Ascending aorta (tissue), 2 donors: ENCODE results near the gene KLF7. TPM values are rescaled to one million over a fixed set of nuclear protein-coding genes. Genes with fewer than 3 reads are reported as not detected.

Source experiments
- DNase-seq, 2 donors: peaks; one replicate each; pipeline ENCODE4 v3.0.0-alpha.2; 2019; ENCODE audit warnings: low spot score in 2 of 2
- H3K27ac ChIP-seq, 2 donors: fragments of 200-600 bp; sonication (generic); one replicate each; pipeline ENCODE4 v1.5.1; 2016 to 2017; ENCODE audit warnings: mild to moderate bottlenecking in 1 of 2
- H3K27me3 ChIP-seq: fragments of 200-600 bp; sonication (generic); one replicate; pipeline ENCODE4 v1.5.1; 2017
- H3K36me3 ChIP-seq, 2 donors: fragments of 200-600 bp; sonication (generic); one replicate each; pipeline ENCODE4 v1.5.1; 2016
- H3K4me1 ChIP-seq, 2 donors: fragments of 200-600 bp; sonication (generic); one replicate each; pipeline ENCODE4 v1.5.1; 2016 to 2017; ENCODE audit warnings: mild to moderate bottlenecking in 1 of 2
- H3K4me3 ChIP-seq, 2 donors: fragments of 200-600 bp; sonication (generic); one replicate each; pipeline ENCODE4 v1.5.1; 2016 to 2017; ENCODE audit warnings: mild to moderate bottlenecking in 1 of 2
- H3K9me3 ChIP-seq, 2 donors: fragments of 200-600 bp; sonication (generic); one replicate each; pipeline ENCODE4 v1.5.1; 2016
- CTCF ChIP-seq, 3 experiments: fragments of 200-600 bp in 2 of 3; fragments of 450-650 bp in 1 of 3; sonication (generic) in 2 of 3; IDR thresholded peaks; one replicate each; pipeline ENCODE4 v1.5.1; 2016 to 2019; ENCODE audit warnings: antibody characterized with exemption in 3 of 3, mild to moderate bottlenecking in 1 of 3, moderate library complexity in 1 of 3
- intact Hi-C: fragments of 100-400 bp; cut with DNase I; formaldehyde crosslinking; loops from one replicate; pipeline ENCODE4 v1.15.1; 2023
- total RNA-seq: library from RNA; depleted of rRNA; stranded (reverse); fragments of >200 nt; gene quantifications from one replicate; pipeline ENCODE4 v1.1.0, GENCODE V29; 2016

The KLF7 gene
- total RNA-seq, 1 donor from 2014 or later, result 17.0 TPM

- no peaks in the 10 kb centered on the region for H3K27me3 ChIP-seq
- intact Hi-C loops, result no loop called here
- H3K27ac ChIP-seq, result peak overlapping the region in 1 of 2 donors; percentile 6
- peaks cover 0 to 8% of the 10 kb centered on the region in 2 donors for H3K36me3 ChIP-seq
- no peak for DNase-seq
- no peaks in the 10 kb centered on the region for H3K9me3 ChIP-seq
- H3K4me1 ChIP-seq, result peaks cover 0 to 26% of the 10 kb centered on the region in 2 donors
- no peak overlapping the region for H3K4me3 ChIP-seq
- peak in 2 of 3 experiments; percentile 17 to 19 for TF ChIP-seq CTCF (IDR thresholded peaks at IDR 0.05)
These were observed 49.9 kb downstream of the KLF7 start for GRCh38 chr2:207115715-207116364.

GRCh38 chr2:207113414-207113813 lies 52.3 kb downstream of the KLF7 start:
- Histone ChIP-seq H3K27me3 (no peaks in the 10 kb centered on the region), H3K4me3 (no peak overlapping the region), H3K36me3 (peaks cover 0 to 13% of the 10 kb centered on the region in 2 donors), H3K27ac (no peak overlapping the region), H3K9me3 (no peaks in the 10 kb centered on the region), H3K4me1 (peaks cover 0 to 19% of the 10 kb centered on the region in 2 donors)
- no peak for DNase-seq
- TF ChIP-seq CTCF (IDR thresholded peaks at IDR 0.05), result no peak
- intact Hi-C loops, result no loop called here

- Histone ChIP-seq H3K27me3 (no peaks in the 10 kb centered on the region), H3K36me3 (peaks cover 0 to 16% of the 10 kb centered on the region in 2 donors), H3K4me3 (no peak overlapping the region), H3K27ac (no peak overlapping the region), H3K9me3 (no peaks in the 10 kb centered on the region), H3K4me1 (peaks cover 0 to 16% of the 10 kb centered on the region in 2 donors)
- DNase-seq, result no peak
- intact Hi-C loops, result no loop called here
- TF ChIP-seq CTCF (IDR thresholded peaks at IDR 0.05), result no peak
These were observed 53.0 kb downstream of the KLF7 start for GRCh38 chr2:207112785-207113184.

GRCh38 chr2:207112383-207112782 lies 53.4 kb downstream of the KLF7 start:
- no peak for DNase-seq
- Histone ChIP-seq H3K4me3 (no peak overlapping the region), H3K36me3 (peaks cover 3 to 18% of the 10 kb centered on the region in 2 donors), H3K9me3 (no peaks in the 10 kb centered on the region), H3K27me3 (no peaks in the 10 kb centered on the region), H3K4me1 (peaks cover 0 to 16% of the 10 kb centered on the region in 2 donors), H3K27ac (no peak overlapping the region)
- no peak for TF ChIP-seq CTCF (IDR thresholded peaks at IDR 0.05)
- intact Hi-C loops, result no loop called here

GRCh38 chr2:207111757-207112156 lies 54.0 kb downstream of the KLF7 start:
- DNase-seq, result no peak
- intact Hi-C loops, result no loop called here
- H3K27ac ChIP-seq, result no peak overlapping the region
- H3K4me1 ChIP-seq, result peaks cover 0 to 13% of the 10 kb centered on the region in 2 donors
- H3K9me3 ChIP-seq, result no peaks in the 10 kb centered on the region
- no peak for TF ChIP-seq CTCF (IDR thresholded peaks at IDR 0.05)
- H3K4me3 ChIP-seq, result no peak overlapping the region
- H3K27me3 ChIP-seq, result no peaks in the 10 kb centered on the region
- peaks cover 10 to 24% of the 10 kb centered on the region in 2 donors for H3K36me3 ChIP-seq
